HepG2 (cell line): Measurements from ENCODE around the gene A2ML1. TPM values are rescaled to one million over a fixed set of nuclear protein-coding genes. Genes with fewer than 3 reads are reported as not detected.

ENCODE experiments used
- AKNA ChIP-seq: sonication (generic); formaldehyde crosslinking; IDR thresholded peaks from 2 replicates; pipeline ENCODE4 v1.4.0; 2020; ENCODE audit warnings: missing genetic modification reagents, borderline replicate concordance
- BATF2 ChIP-seq: sonication (generic); formaldehyde crosslinking; IDR thresholded peaks from 2 replicates; pipeline ENCODE4 v1.8.0; 2022; ENCODE audit warnings: mild to moderate bottlenecking, missing genetic modification reagents, moderate library complexity
- BRF2 ChIP-seq: sonication (generic); formaldehyde crosslinking; IDR thresholded peaks from 2 replicates; pipeline ENCODE4 v1.8.1; 2022; ENCODE audit warnings: mild to moderate bottlenecking, missing genetic modification reagents
- CERS6 ChIP-seq: sonication (generic); formaldehyde crosslinking; IDR thresholded peaks from 2 replicates; pipeline ENCODE4 v1.5.0; 2020; ENCODE audit warnings: missing genetic modification reagents
- GTF3A ChIP-seq: sonication (generic); formaldehyde crosslinking; conservative IDR thresholded peaks from 2 replicates; pipeline ENCODE4 v1.4.0; 2020; ENCODE audit warnings: mild to moderate bottlenecking, missing genetic modification reagents
- NFKBIZ ChIP-seq: IDR thresholded peaks from 2 replicates; pipeline ENCODE4 v1.6.1; 2018; ENCODE audit warnings: missing genetic modification reagents, missing compliant biosample characterization
- RFX3 ChIP-seq: IDR thresholded peaks from 2 replicates; pipeline ENCODE4 v1.6.1; 2016; ENCODE audit warnings: missing biosample characterization, missing genetic modification reagents
- ZNF883 ChIP-seq: sonication (generic); formaldehyde crosslinking; IDR thresholded peaks from 2 replicates; pipeline ENCODE4 v1.5.1; 2020; ENCODE audit warnings: mild to moderate bottlenecking, missing genetic modification reagents; ENCODE audit errors: not compliant biosample characterization
- polyA plus RNA-seq, 8 experiments: library from polyadenylated mRNA; depleted of rRNA in 3 of 8; stranded (reverse) in 7 of 8; unstranded in 1 of 8; fragments of >200 nt; fragmentation: Illumina TruSeq in 4 of 8; extraction: Trizol in 4 of 8; gene quantifications; 2 replicates each; pipeline versions ENCODE4 v1.2.1 to v1.2.3, GENCODE V29; 2011 to 2016; ENCODE audit warnings: low read depth in 4 of 8, missing spikeins in 1 of 8, mixed read lengths in 1 of 8; ENCODE audit not compliant: insufficient read depth in 1 of 8
- total RNA-seq, 5 experiments: library from RNA; depleted of rRNA; stranded (reverse); fragments of >200 nt; fragmentation: Illumina TruSeq; extraction: Trizol; gene quantifications; 2 replicates each; pipeline ENCODE4 v1.2.3, GENCODE V29; 2016; ENCODE audit warnings: low read depth in 1 of 5
- TF ChIP-seq, protein P1 (sequence below): sonication (generic); formaldehyde crosslinking; IDR thresholded peaks from 2 replicates; pipeline ENCODE4 v1.4.0; 2020; ENCODE audit warnings: missing genetic modification reagents, mild to moderate bottlenecking, borderline replicate concordance
- TF ChIP-seq, protein P2 (sequence below): sonication (generic); formaldehyde crosslinking; IDR thresholded peaks from 2 replicates; pipeline ENCODE4 v1.4.0; 2020; ENCODE audit warnings: missing genetic modification reagents

Gene A2ML1
- total and polyA plus RNA-seq, 2 of the 13 experiments (the other 11 are each of a cell fraction or from before 2014, with no cell fraction given), result not detected

- TF ChIP-seq AKNA (CRISPR knock-in tag), result no peak
- TF ChIP-seq RFX3 (CRISPR knock-in tag), result no peak
- TF ChIP-seq ZNF883 (CRISPR knock-in tag), result no peak
- no peak for TF ChIP-seq CERS6
- TF ChIP-seq BRF2 (CRISPR knock-in tag), result no peak
- TF ChIP-seq, protein P1, sequence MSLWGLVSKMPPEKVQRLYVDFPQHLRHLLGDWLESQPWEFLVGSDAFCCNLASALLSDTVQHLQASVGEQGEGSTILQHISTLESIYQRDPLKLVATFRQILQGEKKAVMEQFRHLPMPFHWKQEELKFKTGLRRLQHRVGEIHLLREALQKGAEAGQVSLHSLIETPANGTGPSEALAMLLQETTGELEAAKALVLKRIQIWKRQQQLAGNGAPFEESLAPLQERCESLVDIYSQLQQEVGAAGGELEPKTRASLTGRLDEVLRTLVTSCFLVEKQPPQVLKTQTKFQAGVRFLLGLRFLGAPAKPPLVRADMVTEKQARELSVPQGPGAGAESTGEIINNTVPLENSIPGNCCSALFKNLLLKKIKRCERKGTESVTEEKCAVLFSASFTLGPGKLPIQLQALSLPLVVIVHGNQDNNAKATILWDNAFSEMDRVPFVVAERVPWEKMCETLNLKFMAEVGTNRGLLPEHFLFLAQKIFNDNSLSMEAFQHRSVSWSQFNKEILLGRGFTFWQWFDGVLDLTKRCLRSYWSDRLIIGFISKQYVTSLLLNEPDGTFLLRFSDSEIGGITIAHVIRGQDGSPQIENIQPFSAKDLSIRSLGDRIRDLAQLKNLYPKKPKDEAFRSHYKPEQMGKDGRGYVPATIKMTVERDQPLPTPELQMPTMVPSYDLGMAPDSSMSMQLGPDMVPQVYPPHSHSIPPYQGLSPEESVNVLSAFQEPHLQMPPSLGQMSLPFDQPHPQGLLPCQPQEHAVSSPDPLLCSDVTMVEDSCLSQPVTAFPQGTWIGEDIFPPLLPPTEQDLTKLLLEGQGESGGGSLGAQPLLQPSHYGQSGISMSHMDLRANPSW, result no peak
- TF ChIP-seq BATF2 (CRISPR knock-in tag), result no peak
- no peak for TF ChIP-seq GTF3A (CRISPR knock-in tag)
- TF ChIP-seq, protein P2, sequence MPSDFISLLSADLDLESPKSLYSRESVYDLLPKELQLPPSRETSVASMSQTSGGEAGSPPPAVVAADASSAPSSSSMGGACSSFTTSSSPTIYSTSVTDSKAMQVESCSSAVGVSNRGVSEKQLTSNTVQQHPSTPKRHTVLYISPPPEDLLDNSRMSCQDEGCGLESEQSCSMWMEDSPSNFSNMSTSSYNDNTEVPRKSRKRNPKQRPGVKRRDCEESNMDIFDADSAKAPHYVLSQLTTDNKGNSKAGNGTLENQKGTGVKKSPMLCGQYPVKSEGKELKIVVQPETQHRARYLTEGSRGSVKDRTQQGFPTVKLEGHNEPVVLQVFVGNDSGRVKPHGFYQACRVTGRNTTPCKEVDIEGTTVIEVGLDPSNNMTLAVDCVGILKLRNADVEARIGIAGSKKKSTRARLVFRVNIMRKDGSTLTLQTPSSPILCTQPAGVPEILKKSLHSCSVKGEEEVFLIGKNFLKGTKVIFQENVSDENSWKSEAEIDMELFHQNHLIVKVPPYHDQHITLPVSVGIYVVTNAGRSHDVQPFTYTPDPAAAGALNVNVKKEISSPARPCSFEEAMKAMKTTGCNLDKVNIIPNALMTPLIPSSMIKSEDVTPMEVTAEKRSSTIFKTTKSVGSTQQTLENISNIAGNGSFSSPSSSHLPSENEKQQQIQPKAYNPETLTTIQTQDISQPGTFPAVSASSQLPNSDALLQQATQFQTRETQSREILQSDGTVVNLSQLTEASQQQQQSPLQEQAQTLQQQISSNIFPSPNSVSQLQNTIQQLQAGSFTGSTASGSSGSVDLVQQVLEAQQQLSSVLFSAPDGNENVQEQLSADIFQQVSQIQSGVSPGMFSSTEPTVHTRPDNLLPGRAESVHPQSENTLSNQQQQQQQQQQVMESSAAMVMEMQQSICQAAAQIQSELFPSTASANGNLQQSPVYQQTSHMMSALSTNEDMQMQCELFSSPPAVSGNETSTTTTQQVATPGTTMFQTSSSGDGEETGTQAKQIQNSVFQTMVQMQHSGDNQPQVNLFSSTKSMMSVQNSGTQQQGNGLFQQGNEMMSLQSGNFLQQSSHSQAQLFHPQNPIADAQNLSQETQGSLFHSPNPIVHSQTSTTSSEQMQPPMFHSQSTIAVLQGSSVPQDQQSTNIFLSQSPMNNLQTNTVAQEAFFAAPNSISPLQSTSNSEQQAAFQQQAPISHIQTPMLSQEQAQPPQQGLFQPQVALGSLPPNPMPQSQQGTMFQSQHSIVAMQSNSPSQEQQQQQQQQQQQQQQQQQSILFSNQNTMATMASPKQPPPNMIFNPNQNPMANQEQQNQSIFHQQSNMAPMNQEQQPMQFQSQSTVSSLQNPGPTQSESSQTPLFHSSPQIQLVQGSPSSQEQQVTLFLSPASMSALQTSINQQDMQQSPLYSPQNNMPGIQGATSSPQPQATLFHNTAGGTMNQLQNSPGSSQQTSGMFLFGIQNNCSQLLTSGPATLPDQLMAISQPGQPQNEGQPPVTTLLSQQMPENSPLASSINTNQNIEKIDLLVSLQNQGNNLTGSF (CRISPR knock-in tag), result no peak
- TF ChIP-seq NFKBIZ, result no peak
Measured at GRCh38 chr12:8903646-8904045, 81.2 kb downstream of the A2ML1 start (continued).
